A549 (cell line): ENCODE data around the gene AGBL4. TPM values are rescaled to one million over a fixed set of nuclear protein-coding genes. Genes with fewer than 3 reads are reported as not detected.

ENCODE experiments used
- ATAC-seq, 2 experiments: fragments of 200-7000 bp in 1 of 2; fragments of >200 bp in 1 of 2; cut with Nextera tagmentation in 1 of 2; cut with Tn5 transposase in 1 of 2; 3 replicates each; pipeline versions ENCODE4 v1.8.0 to v1.9.1; 2018 to 2020; ENCODE audit warnings: mild to moderate bottlenecking in 1 of 2, moderate library complexity in 1 of 2
- CTCF ChIA-PET: fragments of 300-600 bp; sonication (Branson Sonifier 250); formaldehyde crosslinking; extraction: SDS; loops from one replicate; lab custom pipeline; 2021; ENCODE audit warnings: antibody characterized with exemption, inconsistent platforms; lab: Yijun Ruan, JAX
- POLR2A ChIA-PET: fragments of 350-600 bp; formaldehyde crosslinking; extraction: SDS; loops from one replicate; lab custom pipeline; 2021; ENCODE audit warnings: antibody characterized with exemption, inconsistent platforms; lab: Yijun Ruan, JAX
- DNase-seq, 2 experiments: peaks; one replicate each; pipeline versions ENCODE4 v3.0.0 to v3.0.0-alpha.2; 2011 to 2016; ENCODE audit warnings: low read depth in 1 of 2, low spot score in 1 of 2
- FAIRE-seq: peaks from 2 replicates; lab custom pipeline; 2011; peaks lifted over from hg19 to GRCh38; lab: Jason Lieb, UNC
- H3K27ac ChIP-seq, 2 experiments: fragments of >200 bp; sonication (Bioruptor Twin); formaldehyde crosslinking; 3 replicates each; pipeline ENCODE4 v1.5.1; 2016 to 2017
- H3K4me1 ChIP-seq: fragments of >200 bp; sonication (Bioruptor Twin); formaldehyde crosslinking; 3 replicates; pipeline ENCODE4 v1.6.1; 2016
- H3K4me2 ChIP-seq: fragments of >200 bp; sonication (Bioruptor Twin); formaldehyde crosslinking; 3 replicates; pipeline ENCODE4 v1.6.1; 2016
- H3K4me3 ChIP-seq: fragments of >200 bp; sonication (Bioruptor Twin); formaldehyde crosslinking; 3 replicates; pipeline ENCODE4 v1.5.1; 2016
- H3K9me3 ChIP-seq: fragments of >200 bp; sonication (Bioruptor Twin); formaldehyde crosslinking; 3 replicates; pipeline ENCODE4 v1.6.1; 2016
- ATOH8 ChIP-seq: fragments of 250-450 bp; sonication (Bioruptor Pico); IDR thresholded peaks from 2 replicates; pipeline ENCODE4 v1.5.0; 2020; ENCODE audit warnings: low read depth, mild to moderate bottlenecking, moderate library complexity
- BCL3 ChIP-seq: fragments of >200 bp; sonication (Bioruptor Twin); formaldehyde crosslinking; IDR thresholded peaks from 3 replicates; pipeline ENCODE4 v1.6.1; 2016
- BHLHE40 ChIP-seq: IDR thresholded peaks from 2 replicates; pipeline ENCODE4 v1.6.1; 2012; ENCODE audit warnings: low read depth, low read length, inconsistent platforms
- CEBPB ChIP-seq, 2 experiments: fragments of >200 bp in 1 of 2; sonication (Bioruptor Twin) in 1 of 2; formaldehyde crosslinking in 1 of 2; IDR thresholded peaks; 2 replicates each; pipeline ENCODE4 v1.6.1; 2012 to 2016
- CHD4 ChIP-seq: fragments of 200-600 bp; sonication (generic); IDR thresholded peaks from 2 replicates; pipeline ENCODE4 v1.6.1; 2016; ENCODE audit warnings: antibody characterized with exemption, mild to moderate bottlenecking, borderline replicate concordance
- E2F6 ChIP-seq: IDR thresholded peaks from 2 replicates; pipeline ENCODE4 v1.6.1; 2012; ENCODE audit warnings: low read depth, borderline replicate concordance
- EHMT2 ChIP-seq: fragments of 200-600 bp; sonication (generic); IDR thresholded peaks from 2 replicates; pipeline ENCODE4 v1.6.1; 2016; ENCODE audit warnings: antibody characterized with exemption, low read depth, mild to moderate bottlenecking, moderate library complexity
- EP300 ChIP-seq, 2 experiments: fragments of >200 bp; sonication (Bioruptor Twin); formaldehyde crosslinking; IDR thresholded peaks; 2 replicates in 1 of 2; 3 replicates in 1 of 2; pipeline ENCODE4 v1.6.1; 2016 to 2017
- ESRRA ChIP-seq: fragments of 150-350 bp; IDR thresholded peaks from 2 replicates; pipeline ENCODE4 v1.6.1; 2014; ENCODE audit warnings: mild to moderate bottlenecking, low read length, borderline replicate concordance
- FOSL2 ChIP-seq, 2 experiments: fragments of 450-650 bp in 1 of 2; fragments of >200 bp in 1 of 2; sonication (Bioruptor Twin) in 1 of 2; formaldehyde crosslinking; IDR thresholded peaks; 2 replicates each; pipeline versions ENCODE4 v1.5.0 to v1.6.1; 2016 to 2020; ENCODE audit warnings: mild to moderate bottlenecking in 1 of 2, moderate library complexity in 1 of 2
- GATA3 ChIP-seq: IDR thresholded peaks from 2 replicates; pipeline ENCODE4 v1.6.1; 2012; ENCODE audit warnings: borderline replicate concordance
- HOXB5 ChIP-seq: fragments of 250-450 bp; sonication (Bioruptor Pico); IDR thresholded peaks from 2 replicates; pipeline ENCODE4 v1.5.0; 2020; ENCODE audit warnings: mild to moderate bottlenecking, moderate library complexity
- JUN ChIP-seq, 2 experiments: fragments of >200 bp; sonication (Bioruptor Twin); formaldehyde crosslinking; IDR thresholded peaks; 2 replicates in 1 of 2; 3 replicates in 1 of 2; pipeline ENCODE4 v1.6.1; 2016 to 2017
- JUNB ChIP-seq: fragments of >200 bp; sonication (Bioruptor Twin); formaldehyde crosslinking; IDR thresholded peaks from 2 replicates; pipeline ENCODE4 v1.6.1; 2016
- MAFK ChIP-seq: fragments of 450-650 bp; IDR thresholded peaks from 2 replicates; pipeline ENCODE4 v1.6.1; 2014; ENCODE audit not compliant: partially characterized antibody
- MAZ ChIP-seq: fragments of 150-350 bp; IDR thresholded peaks from 2 replicates; pipeline ENCODE4 v1.6.1; 2014; ENCODE audit warnings: antibody characterized with exemption, low read depth, low read length, borderline replicate concordance
- MYC ChIP-seq: IDR thresholded peaks from 2 replicates; pipeline ENCODE4 v1.6.1; 2012; ENCODE audit warnings: mild to moderate bottlenecking, inconsistent platforms, low read length, improper control_type of control experiment, borderline replicate concordance
- NFE2L2 ChIP-seq: fragments of 150-350 bp; conservative IDR thresholded peaks from 2 replicates; pipeline ENCODE4 v1.6.1; 2014; ENCODE audit warnings: low read length
- NR3C1 ChIP-seq: fragments of >200 bp; sonication (Bioruptor Twin); formaldehyde crosslinking; IDR thresholded peaks from 3 replicates; pipeline ENCODE4 v1.6.1; 2017
- POLR2A ChIP-seq: IDR thresholded peaks from 2 replicates; pipeline ENCODE4 v1.6.1; 2012; ENCODE audit warnings: mild to moderate bottlenecking, low read length
- POLR2AphosphoS2 ChIP-seq: conservative IDR thresholded peaks from 2 replicates; pipeline ENCODE4 v1.6.1; 2012; ENCODE audit warnings: low read length, improper control_type of control experiment, inconsistent platforms
- RARB ChIP-seq: fragments of 250-450 bp; sonication (Bioruptor Pico); IDR thresholded peaks from 2 replicates; pipeline ENCODE4 v1.8.0; 2021; ENCODE audit warnings: mild to moderate bottlenecking, moderate library complexity
- RCOR1 ChIP-seq: fragments of 150-350 bp; IDR thresholded peaks from 2 replicates; pipeline ENCODE4 v1.6.1; 2014; ENCODE audit warnings: antibody characterized with exemption, low read length, low read depth
- RFX5 ChIP-seq: fragments of 450-650 bp; IDR thresholded peaks from 2 replicates; pipeline ENCODE4 v1.7.1; 2014; ENCODE audit warnings: antibody characterized with exemption, mild to moderate bottlenecking, moderate library complexity
- WGBS: methylation state at CpG from one replicate; pipeline ENCODE4 v1.1.6; 2017; ENCODE audit errors: missing lambda C conversion rate; 5-methylcytosine and 5-hydroxymethylcytosine counted together
- polyA plus RNA-seq, 4 experiments: library from polyadenylated mRNA; depleted of rRNA in 3 of 4; stranded (reverse); fragments of >200 nt; fragmentation: RNase III in 1 of 4; extraction: RNeasy Plus Mini Kit Qiagen cat#74134 plus additional on column Dnase treatment in 1 of 4; gene quantifications; 2 replicates in 3 of 4; 3 replicates in 1 of 4; pipeline ENCODE4 v1.2.3, GENCODE V29; 2011 to 2017
- TF ChIP-seq, protein P1 (sequence below): fragments of 250-450 bp; sonication (Bioruptor Pico); IDR thresholded peaks from 2 replicates; pipeline ENCODE4 v1.5.0; 2021; ENCODE audit warnings: mild to moderate bottlenecking, moderate library complexity, borderline replicate concordance
- TF ChIP-seq, protein P2 (sequence below): fragments of >200 bp; sonication (Bioruptor Twin); formaldehyde crosslinking; IDR thresholded peaks from 2 replicates; pipeline ENCODE4 v1.6.1; 2016
- TF ChIP-seq, protein P3 (sequence below): IDR thresholded peaks from 2 replicates; pipeline ENCODE4 v1.6.1; 2012
- TF ChIP-seq, protein P4 (sequence below): fragments of 450-650 bp; IDR thresholded peaks from 2 replicates; pipeline ENCODE4 v1.6.1; 2014; ENCODE audit warnings: antibody characterized with exemption

The AGBL4 gene
- polyA plus RNA-seq, 2 of the 4 experiments (the other 2 are of a cell fraction) = not detected

DNA sequence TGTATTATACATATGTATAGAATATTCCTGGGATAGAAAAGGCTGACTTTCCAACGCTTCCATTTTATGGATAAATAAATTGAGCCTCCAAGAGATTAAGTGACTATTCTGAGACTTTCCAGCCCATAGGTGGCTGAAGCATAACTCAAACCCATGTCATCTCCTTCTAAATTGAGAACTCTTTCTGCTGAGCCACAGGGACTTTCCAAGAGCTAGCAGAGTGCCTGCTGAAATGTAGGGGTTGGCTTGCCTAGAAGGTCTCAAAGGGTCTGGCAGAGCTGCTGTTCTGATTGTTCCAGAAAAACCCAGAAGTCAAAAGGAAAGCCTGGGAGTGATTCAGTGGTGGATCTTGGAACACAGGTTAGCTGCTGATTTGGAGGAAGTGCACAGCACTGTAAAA lies 1100.6 kb downstream of the AGBL4 start (continued):
- TF ChIP-seq, protein P1, sequence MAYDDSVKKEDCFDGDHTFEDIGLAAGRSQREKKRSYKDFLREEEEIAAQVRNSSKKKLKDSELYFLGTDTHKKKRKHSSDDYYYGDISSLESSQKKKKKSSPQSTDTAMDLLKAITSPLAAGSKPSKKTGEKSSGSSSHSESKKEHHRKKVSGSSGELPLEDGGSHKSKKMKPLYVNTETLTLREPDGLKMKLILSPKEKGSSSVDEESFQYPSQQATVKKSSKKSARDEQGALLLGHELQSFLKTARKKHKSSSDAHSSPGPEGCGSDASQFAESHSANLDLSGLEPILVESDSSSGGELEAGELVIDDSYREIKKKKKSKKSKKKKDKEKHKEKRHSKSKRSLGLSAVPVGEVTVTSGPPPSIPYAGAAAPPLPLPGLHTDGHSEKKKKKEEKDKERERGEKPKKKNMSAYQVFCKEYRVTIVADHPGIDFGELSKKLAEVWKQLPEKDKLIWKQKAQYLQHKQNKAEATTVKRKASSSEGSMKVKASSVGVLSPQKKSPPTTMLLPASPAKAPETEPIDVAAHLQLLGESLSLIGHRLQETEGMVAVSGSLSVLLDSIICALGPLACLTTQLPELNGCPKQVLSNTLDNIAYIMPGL = no peak
- no peak for TF ChIP-seq POLR2A

GRCh38 chr1:48920851-48921250 lies 1102.9 kb downstream of the AGBL4 start:
- peaks cover 4% of the 10 kb centered on the region; the same call in 1 of the 3 replicates for H3K9me3 ChIP-seq
- CTCF ChIA-PET = interaction anchor here (1.5 kb wide), 1 partner anchor 13 kb away, joined by 3 read pairs; no protein-coding TSS in a partner anchor
- no peak overlapping the region for H3K27ac ChIP-seq
- POLR2A ChIA-PET = no interaction called here
- H3K4me3 ChIP-seq = no peak overlapping the region
- no peak overlapping the region for H3K4me2 ChIP-seq
- TF ChIP-seq BHLHE40 (no peak), BCL3 (no peak), POLR2AphosphoS2 (no peak), NR3C1 (no peak), MAFK (no peak), RFX5 (no peak), CHD4 (no peak), E2F6 (no peak), RARB (CRISPR knock-in tag) (no peak), JUN (IDR thresholded peaks at IDR 0.05) (no peak), NFE2L2 (no peak)
- TF ChIP-seq, protein P2, sequence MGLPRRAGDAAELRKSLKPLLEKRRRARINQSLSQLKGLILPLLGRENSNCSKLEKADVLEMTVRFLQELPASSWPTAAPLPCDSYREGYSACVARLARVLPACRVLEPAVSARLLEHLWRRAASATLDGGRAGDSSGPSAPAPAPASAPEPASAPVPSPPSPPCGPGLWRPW = no peak
- no peak for ATAC-seq
- no peak for DNase-seq
- no peak for FAIRE-seq
- WGBS = 72% methylated on average over 3 of the region's 3 CpGs
- peaks cover 23% of the 10 kb centered on the region for H3K4me1 ChIP-seq

DNA sequence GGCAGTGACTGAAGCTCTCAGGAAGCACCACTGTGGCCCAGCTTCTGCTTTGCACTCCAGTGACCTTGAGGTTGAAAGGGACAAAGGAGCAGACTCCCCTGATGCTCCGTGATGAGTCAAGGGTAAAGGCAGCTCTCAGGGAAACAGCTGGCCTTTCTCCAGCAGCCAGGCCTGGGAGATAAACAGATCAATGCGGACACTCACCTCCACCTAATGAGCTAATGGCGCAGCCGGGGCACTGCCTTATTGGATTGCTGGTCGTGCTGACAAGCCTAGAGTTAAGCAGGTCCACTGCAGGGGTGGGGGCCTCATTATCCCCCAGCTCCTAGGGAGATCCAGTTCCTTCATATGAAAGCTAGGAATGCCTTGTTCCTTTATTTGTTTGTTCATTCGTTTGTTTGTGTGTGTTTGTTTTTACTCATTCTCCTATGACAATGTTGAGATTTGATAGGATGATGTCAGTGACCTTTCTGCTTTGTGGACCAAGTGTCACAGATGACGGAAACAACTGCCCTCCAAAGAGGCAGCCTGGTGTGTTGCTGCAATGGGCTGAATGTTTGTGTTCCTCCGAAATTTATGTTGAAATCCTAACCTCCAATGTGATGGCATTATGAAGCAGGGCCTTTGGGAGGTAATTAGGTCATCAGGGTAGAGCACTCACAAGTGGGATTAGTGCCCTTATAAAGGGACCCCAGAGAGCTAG lies 1105.7 kb downstream of the AGBL4 start:
- POLR2A ChIA-PET = no interaction called here
- H3K4me1 ChIP-seq = peaks cover 27% of the 10 kb centered on the region
- no peak overlapping the region for H3K4me3 ChIP-seq
- no peak for FAIRE-seq
- peak; percentile 72 to 81 for ATAC-seq
- peak in 1 of 2 experiments; percentile 82 for DNase-seq
- no peak; the same call in 1 of the 2 replicates for TF ChIP-seq ESRRA
- TF ChIP-seq FOSL2 (IDR thresholded peaks at IDR 0.05) = no peak
- TF ChIP-seq FOSL2 (CRISPR knock-in tag; IDR thresholded peaks at IDR 0.05) = peak; percentile 54
- no peak for TF ChIP-seq ATOH8 (CRISPR knock-in tag)
- peak; percentile 43 for TF ChIP-seq JUNB
- no peak for TF ChIP-seq HOXB5 (CRISPR knock-in tag)
- TF ChIP-seq CEBPB (IDR thresholded peaks at IDR 0.05) = peak in 1 of 2 experiments; percentile 72; a peak in 2 of 4 replicates
- no peak for TF ChIP-seq MYC
- no peak for TF ChIP-seq MAZ
- TF ChIP-seq, protein P3, sequence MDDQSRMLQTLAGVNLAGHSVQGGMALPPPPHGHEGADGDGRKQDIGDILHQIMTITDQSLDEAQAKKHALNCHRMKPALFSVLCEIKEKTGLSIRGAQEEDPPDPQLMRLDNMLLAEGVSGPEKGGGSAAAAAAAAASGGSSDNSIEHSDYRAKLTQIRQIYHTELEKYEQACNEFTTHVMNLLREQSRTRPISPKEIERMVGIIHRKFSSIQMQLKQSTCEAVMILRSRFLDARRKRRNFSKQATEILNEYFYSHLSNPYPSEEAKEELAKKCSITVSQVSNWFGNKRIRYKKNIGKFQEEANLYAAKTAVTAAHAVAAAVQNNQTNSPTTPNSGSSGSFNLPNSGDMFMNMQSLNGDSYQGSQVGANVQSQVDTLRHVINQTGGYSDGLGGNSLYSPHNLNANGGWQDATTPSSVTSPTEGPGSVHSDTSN = no peak
- TF ChIP-seq, protein P4, sequence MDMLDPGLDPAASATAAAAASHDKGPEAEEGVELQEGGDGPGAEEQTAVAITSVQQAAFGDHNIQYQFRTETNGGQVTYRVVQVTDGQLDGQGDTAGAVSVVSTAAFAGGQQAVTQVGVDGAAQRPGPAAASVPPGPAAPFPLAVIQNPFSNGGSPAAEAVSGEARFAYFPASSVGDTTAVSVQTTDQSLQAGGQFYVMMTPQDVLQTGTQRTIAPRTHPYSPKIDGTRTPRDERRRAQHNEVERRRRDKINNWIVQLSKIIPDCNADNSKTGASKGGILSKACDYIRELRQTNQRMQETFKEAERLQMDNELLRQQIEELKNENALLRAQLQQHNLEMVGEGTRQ = no peak
- peak; percentile 38 to 48; a peak in 2 of 5 replicates for TF ChIP-seq EP300 (IDR thresholded peaks at IDR 0.05)
- no peak for TF ChIP-seq RCOR1
- TF ChIP-seq GATA3 = peak; percentile 67
- no peak for TF ChIP-seq EHMT2
- WGBS = 9% methylated on average over 7 of the region's 8 CpGs
- peak overlapping the region; percentile 50 to 72 for H3K27ac ChIP-seq
- CTCF ChIA-PET = interaction anchor here (1.1 to 1.7 kb wide), 5 partner anchors 10 to 1445 kb away, joined by 3 to 5 read pairs (median 3); no protein-coding TSS in a partner anchor
- peak overlapping the region; percentile 29 for H3K4me2 ChIP-seq
- H3K9me3 ChIP-seq = peaks cover 4% of the 10 kb centered on the region; the same call in 1 of the 3 replicates
